Stimulated activated CD4-positive, alpha-beta T cell treated with anti-CD3 and anti-CD28 coated beads, Interleukin-1b, Interleukin-23, amount 100 ng/mL, for 1 hour (primary cell): ENCODE results near the gene NPB.
A peak's percentile ranks its signal among the peaks of the same experiment; 100 is the strongest.

Source experiments
- DNase-seq, 2 donors: peaks; one replicate each; pipeline ENCODE4 v3.0.0-alpha.2; 2020; ENCODE audit warnings: low read depth in 2 of 2

NPB gene

GRCh38 chr17:81925860-81926450 lies 23.9 kb downstream of the NPB start:
- no peak for DNase-seq

GRCh38 chr17:81926451-81927151 lies 24.6 kb downstream of the NPB start:
- DNase-seq: peak in 1 of 2 donors; percentile 49

GRCh38 chr17:81927152-81927652 lies 25.2 kb downstream of the NPB start:
- DNase-seq: no peak

- DNase-seq: peak; percentile 75
Observed at GRCh38 chr17:81927653-81928543, 25.9 kb downstream of the NPB start, which contains the start of gene MAFG. MAFG (minus strand) TSS chr17:81927735; CDS start chr17:81923185, 4,550 bp downstream.

GRCh38 chr17:81928544-81929252 lies 26.7 kb downstream of the NPB start:
- DNase-seq: no peak

GRCh38 chr17:81929253-81930141 lies 27.5 kb downstream of the NPB start:
- DNase-seq: no peak

GRCh38 chr17:81930142-81931125 lies 28.4 kb downstream of the NPB start:
- no peak for DNase-seq

GRCh38 chr17:81931189-81931556 lies 29.1 kb downstream of the NPB start:
- no peak for DNase-seq

- no peak for DNase-seq
Observed at GRCh38 chr17:81931557-81932332, 29.7 kb downstream of the NPB start.

- DNase-seq: no peak
Observed at GRCh38 chr17:81932333-81932983, 30.4 kb downstream of the NPB start.

GRCh38 chr17:81933178-81933699 lies 31.2 kb downstream of the NPB start:
- DNase-seq: no peak

- DNase-seq: no peak
Observed at GRCh38 chr17:81934098-81934757, 32.2 kb downstream of the NPB start.

GRCh38 chr17:81934850-81935708 lies 33.0 kb downstream of the NPB start:
- DNase-seq: no peak

- no peak for DNase-seq
Observed at GRCh38 chr17:81935709-81936084, 33.7 kb downstream of the NPB start.

- no peak for DNase-seq
Observed at GRCh38 chr17:81939218-81939617, 37.2 kb downstream of the NPB start.

GRCh38 chr17:81939881-81940385 lies 37.9 kb downstream of the NPB start:
- no peak for DNase-seq
